Stimulated activated CD8-positive, alpha-beta memory T cell treated with anti-CD3 and anti-CD28 coated beads, Interleukin-12 subunit alpha, Interleukin-12 subunit beta, amount 100 ng/mL, for 1 hour (primary cell): ENCODE measurements around the gene PROSER3.
"Not testable (repeated sequence)": the region's sequence is repeated elsewhere in the genome, so short reads cannot be mapped to it uniquely, and the experiment has no call there.

ENCODE experiments used
- DNase-seq: peaks from one replicate; pipeline ENCODE4 v3.0.0-alpha.2; 2020; ENCODE audit warnings: low read depth

Gene PROSER3

DNA sequence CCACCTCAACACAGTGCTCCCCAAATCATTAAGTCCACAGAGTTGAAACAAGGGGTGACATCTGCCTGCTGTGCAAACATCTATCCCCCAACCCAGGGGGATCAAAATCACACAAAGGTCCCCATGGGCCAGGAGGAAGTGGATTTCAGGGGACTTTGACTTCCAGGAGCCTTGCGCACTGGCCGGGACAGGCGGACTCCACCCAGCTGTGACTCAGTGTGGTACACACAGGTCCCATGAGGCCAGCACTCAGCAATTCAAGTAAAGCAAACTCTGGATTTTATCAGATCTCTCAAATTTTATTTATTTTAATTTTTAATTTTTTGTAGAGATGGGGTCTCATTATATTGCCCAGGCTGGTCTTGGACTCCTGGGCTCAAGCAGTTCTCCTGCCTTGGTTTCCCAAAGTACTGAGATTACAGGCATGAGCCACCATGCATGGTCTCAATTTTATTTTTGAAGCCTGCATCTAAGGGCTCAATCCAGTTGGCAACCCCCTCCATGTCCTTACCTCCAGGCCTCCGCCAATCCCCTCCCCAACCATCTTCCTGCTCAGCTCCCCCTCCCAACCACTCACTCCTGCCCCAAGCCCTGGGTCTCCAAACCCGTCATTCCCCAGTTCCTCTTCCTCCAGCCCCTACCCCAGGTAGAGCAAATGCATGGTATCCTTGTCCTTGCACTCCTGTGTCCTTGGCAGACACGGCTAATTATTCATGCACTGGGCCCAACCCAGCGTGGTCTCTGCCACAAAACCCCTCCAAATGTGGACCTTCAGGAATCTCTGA, 35.6 kb downstream of the PROSER3 start:
- no peak for DNase-seq

DNA sequence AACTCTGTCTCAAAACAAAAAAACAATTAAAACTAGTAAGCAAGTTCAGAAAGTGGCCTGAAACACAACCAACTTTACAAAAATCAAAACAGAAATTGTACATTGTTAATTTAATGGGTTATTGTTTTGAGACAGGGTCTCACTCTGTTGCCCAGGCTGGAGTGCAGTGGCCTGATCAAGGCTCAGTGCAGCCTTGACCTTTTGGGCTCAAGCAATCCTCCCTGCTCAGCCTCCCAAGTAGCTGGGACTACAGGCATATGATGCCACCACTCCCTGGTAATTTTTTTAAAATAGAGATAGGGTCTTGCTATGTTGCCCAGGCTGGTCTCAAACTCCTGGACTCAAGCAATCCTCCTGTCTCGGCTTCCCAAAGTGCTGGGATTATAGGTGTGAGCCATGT, 37.6 kb downstream of the PROSER3 start:
- not testable (repeated sequence) for DNase-seq

DNA sequence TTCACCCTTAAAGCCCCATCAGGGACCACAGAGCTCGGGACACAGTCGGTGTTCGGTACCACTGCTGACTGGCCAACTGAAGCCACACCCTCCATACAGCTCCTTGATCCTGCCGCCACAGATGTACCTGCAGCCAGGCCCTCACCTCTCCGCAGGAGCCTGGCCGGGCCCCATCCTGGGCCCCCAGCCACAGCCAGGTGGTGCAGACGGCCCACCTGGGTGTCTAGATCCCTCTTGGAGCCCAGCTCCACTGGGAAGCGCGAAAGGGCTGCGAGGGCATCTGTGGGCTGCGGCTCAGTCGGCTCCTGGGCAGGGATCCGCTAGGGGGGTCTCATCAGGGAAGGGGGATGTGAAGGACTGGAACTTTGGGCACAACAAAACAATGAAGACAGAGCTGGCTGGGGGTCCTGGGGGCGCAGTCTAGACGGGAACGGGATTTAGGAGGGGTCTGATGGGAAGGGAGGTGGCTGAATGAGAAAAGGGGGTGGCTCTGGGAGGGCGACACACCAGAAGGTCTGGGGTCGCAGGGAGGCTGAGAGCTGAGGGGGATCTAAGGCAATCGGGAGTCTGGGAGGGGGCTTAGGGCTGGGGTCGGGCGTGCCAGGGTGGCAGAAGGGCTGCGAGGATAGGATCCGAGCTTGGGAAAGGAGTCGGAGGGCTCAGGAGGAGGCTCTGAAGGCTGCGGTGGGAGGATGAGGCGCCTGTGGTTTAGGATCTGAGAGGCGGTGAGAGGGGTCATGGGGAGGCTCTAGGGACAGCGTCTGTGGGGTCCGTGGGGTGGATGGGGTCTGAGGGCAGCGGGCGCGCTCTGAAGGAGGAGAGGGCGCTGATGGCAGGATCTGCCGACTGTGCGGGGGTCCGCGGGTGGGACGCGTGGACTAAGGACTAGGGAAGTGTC, 38.9 kb downstream of the PROSER3 start:
- DNase-seq: no peak

DNA sequence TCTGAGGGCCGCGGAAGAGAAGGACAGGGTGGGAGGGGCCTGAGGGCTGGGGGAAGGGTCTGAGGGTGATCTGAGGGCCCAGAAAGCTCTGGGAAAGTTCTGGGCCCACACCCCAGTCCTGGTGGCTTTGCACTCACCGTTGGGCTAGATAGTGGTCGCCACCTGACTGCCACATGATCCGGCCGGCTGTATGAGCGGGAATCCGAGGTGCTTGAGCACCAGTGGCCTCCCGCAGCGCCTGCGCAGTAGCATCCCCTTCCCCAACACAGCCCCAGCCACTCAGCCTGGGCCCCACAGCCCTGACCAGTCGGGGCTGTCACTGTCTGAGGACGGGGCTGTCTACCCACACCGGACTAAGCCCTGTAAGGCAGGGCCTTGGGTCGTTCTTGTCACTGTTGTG, 39.7 kb downstream of the PROSER3 start:
- no peak for DNase-seq

DNA sequence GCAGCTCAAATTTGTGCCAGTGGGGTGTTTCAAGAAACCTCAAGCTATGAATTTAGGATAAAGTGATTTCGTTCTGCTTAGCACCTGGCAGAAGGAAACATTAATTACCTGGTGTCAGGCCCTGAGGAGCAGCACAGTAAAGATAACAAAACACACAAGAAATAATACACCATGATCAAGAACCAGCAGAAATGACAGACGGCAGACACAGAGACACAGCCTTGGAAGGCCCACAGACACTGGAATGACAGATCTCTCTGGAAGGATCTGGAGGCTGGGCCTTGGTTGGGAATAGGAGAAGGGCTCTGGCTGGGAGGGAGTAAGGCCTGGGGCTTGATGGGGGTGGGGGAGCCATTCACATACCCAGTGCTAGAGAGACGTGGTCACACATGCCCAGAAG, 43.9 kb downstream of the PROSER3 start:
- DNase-seq: no peak

DNA sequence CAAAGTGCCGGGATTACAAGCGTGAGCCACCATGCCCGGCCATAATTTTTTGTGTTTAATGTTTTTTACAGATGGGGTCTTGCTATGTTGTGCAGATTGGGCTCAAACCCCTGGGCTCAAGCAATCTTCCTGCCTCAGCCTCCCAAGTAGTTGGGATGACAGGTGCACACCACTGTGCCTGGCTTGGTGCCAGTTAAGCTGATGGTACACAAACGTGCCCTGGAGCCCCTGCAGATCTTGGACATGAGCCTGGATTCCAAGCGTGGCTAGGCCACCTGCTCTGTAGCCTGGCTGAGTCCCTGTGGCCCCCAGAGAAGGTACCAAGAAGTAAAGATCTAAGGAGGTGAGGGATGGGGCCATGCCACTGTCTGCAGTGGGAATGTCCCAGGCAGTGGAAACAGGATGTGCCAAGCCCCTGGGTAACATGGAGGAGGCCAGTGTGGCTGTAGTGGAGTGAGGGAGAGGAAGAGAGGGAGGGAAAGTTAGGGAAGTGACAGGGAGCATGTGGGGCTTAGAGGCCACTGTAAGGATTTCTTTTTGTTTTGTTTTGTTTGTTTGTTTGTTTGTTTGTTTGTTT, 47.6 kb downstream of the PROSER3 start:
- DNase-seq: no peak

DNA sequence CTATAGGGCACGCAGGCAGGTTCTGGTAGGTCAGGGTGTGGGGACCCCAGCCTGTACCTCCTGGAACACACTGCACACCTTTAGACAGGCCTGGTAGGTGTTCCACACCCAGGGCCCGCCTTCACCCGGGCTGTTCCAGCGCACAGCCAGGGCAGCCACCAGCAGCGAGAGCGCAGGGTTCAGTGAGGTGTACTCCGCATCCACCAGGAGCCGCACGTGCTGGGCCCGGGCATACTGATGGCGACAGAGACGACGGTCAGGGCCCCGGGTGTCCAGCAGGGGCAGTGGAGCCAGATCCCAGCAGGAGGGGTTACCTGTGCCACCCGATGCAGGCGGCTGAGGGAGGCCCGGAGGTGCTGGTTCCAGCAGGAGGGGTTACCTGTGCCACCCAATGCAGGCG, 48.6 kb downstream of the PROSER3 start:
- DNase-seq: no peak

DNA sequence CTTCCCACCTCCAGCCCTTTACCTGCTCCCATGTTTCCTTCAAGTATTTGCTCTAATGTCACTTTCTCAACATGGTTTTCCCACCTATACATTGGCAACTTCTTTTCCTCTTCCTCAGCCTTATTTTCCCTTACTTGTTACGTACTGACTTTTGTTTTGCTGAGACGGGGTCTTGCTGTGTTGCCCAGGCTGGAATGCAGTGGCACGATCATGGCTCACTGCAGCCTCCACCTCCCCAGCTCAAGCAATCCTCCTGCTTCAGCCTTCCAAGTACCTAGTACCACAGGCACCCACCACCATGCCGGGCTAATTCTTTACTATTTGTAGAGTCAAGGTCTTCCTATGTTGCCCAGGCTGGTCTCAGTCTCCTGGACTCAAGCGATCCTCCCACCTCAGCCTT, 49.7 kb downstream of the PROSER3 start:
- DNase-seq: no peak

DNA sequence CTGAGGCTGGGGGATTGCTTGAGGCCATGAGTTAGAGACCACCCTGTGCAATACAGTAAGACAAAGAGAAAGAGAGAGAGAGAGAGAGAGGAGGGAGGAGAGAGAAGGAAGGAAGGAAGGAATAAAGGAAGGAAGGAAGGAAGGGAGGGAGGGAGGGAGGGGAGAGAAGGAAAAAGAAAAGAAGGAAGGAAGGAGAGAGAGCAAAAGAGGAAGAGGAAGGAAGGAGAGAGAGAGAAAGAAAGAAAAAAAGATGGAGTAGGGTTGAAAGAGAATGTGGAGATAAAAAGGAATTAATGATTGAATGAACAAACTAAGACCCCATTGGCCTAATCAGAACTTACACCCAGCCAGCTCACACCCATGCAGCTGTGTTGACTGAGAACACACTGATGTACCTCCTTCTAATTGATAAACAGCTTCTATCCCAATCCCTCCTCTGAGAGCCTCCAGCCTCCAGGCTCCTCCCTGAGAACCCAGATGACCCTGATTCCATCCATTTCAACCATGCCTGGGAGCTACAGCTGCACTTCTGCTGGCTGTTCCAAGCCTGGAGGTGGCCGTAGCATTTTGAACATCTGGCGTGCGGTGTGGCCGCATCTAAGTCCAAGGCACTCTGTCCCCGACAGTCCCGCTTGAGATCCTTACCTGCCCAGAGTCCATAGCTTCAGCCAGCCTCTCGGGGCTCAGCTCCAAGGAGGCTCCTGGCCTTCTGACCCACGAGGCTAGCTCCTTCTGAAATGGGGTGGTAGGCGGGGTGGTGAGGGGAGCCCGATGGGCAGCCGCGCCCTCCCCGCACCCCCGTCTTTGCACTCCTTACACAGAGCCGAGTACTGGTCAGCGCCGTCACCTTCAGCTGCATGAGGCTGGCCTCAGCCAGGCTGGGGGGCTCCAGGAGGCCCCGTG, 53.6 kb downstream of the PROSER3 start:
- no peak for DNase-seq

DNA sequence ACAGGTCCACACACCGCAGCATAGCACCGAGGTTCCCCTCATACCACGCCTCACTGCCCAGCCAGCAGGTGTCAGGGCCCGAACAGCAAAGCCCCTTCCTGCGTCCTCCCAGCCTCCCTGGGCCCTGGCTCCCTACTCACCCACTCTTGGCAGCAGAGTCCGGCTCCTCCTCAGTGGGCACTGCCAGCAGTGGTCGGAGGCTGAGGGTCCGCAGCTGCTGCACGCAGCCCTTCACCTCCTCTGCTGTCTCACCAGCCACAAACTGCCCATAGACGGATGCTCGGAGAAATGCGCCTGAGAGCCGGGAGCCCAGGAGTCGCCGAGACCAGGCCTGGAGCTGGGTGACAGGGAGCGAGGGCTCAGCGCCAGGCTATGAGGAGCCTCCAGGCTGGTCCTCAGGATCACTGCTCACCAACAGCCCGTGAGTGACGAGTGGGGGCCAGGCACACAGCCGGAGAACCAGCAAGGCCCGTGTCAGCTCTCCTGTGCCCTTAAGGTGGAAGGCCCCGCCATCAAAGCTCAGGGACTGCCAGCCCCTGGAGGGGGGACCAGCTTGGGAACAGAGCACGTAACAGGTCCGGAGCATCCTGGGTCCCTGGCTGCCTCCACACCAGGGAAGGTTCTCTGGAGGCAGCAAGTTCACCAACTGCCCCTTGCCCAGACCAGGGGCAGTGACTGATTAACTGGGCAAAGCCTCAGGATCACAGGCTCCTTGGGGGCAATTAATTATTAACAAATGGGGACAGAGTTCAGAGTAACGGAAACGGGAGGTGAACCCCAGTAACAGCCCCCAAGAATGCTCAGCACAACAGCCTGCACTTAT, 54.5 kb downstream of the PROSER3 start, which contains the start of gene PRODH2:
PRODH2 (minus strand) TSS at position 626 of the 823 bp plus-strand sequence; CDS start at position 586, 40 bp downstream.
- DNase-seq: no peak

DNA sequence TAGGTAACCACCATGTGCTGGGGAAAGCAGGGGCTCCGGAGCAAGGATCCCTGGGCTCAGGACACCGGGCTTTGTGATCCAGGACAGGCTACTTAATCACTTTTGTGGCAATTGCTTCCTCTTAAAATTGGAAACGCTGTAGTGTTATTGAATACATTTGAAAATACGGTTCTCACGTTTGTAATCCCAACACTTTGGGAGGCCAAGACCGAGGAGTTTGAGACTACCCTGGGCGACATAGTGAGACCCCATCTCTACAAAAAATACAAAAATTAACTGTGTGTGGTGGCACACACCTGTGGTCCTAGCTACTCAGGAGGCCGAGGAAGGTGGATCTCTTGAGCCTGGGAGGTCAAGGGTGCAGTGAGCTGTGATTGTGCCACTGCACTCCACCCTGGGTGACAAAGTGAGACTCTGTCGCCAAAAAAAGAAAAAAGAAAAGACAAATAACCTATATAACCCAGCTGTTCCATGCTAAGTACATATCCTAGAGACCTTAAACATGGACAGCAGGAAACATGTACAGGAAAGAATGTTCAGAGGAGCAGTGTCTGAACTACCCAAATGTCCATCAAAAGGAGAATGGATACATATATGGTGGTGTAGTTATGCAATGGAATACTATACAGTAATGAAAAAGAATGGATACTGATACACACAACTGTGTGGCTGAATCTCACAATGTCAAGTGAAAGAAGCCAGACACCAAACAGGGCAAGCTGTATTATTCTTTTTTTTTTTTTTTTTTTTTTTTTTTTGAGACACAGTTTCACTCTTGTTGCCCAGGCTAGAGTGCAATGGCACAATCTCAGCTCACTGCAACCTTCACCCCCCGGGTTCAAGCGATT, 55.3 kb downstream of the PROSER3 start:
- no peak for DNase-seq

DNA sequence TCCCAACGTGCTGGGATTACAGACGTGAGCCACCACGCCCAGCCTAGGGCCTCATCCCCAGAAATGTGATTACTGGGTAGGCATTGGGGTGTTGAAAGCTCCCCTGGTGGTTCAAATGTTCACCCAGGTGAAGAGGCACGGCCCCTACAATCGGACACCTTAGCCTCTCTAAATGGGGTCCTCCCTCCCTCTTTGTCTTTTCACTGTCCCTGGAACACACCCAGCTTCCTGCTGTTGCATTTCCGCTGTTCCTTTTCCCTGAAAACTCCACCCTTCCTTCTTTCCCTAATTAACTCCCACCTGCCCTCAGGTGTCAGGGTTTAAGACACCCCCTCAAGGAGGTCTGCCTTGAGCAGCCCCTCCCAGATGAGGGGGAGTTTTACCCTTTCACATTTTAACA, 58.3 kb downstream of the PROSER3 start:
- DNase-seq: no peak

DNA sequence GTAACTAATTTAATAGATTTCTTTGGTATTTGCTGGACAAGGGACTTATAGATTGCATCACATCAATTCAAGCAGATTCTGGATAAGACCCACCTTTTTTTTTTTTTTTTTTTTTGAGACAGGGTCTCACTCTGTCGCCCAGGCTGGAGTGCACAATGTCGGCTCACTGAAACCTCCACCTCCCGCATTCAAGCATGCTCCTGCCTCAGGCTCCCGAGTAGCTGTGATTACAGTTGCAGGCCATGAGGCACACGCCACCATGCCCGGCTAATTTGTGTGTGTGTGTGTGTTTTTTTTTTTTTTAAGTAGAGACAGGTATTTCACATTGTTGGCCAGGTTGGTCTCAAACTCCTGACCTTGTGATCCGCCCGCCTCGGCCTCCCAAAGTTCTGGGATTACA, 58.9 kb downstream of the PROSER3 start:
- no peak for DNase-seq

DNA sequence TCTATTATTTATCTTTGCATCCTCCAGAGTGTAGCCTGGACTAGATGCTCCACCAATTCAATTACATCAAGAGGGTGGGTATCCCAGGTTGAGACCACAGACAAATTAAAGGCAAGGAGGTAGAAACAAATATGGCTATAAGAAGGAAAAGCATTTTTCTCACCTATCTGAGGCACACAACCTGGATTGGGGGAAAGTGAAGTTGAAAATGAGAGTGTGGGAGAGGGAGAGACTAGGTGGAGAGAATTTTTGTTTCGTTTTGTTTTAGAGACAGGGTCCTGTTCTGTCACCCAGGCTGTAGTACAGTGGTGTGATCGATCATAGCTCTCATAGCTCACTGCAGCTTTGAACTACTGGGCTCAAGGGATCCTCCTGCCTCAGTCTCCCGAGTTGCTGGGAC, 60.5 kb downstream of the PROSER3 start:
- DNase-seq: no peak
